SH-SY5Y (cell line): ENCODE measurements around the gene SCOC.

Experiments used
- GATA2 ChIP-seq: IDR thresholded peaks from 2 replicates; pipeline ENCODE4 v1.6.1; 2011; ENCODE audit warnings: mild to moderate bottlenecking, low read depth, low read length
- GATA3 ChIP-seq: IDR thresholded peaks from 2 replicates; pipeline ENCODE4 v1.6.1; 2011; ENCODE audit warnings: low read depth, mild to moderate bottlenecking, low read length, moderate library complexity

DNA sequence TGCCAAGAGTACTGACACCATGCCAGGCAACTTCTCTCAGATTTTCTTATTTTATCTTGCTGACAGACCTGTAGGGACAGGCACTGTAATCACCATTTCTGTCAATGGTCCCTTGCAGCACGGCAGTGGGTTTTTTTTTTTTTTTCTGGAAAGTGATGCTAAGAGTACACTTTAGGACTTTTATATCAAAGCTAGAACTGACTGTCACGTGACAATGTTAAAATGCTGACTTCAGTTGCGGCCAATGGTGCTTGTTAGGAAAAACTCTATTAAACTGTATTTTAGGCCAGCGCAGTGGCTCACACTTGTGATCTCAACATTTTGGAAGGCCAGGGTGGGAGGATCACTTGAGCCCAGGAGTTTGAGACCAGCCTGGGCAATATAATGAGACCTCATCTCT is 12.3 kb upstream of the SCOC start:
- TF ChIP-seq GATA2 (no peak), GATA3 (no peak)
